ENCODE measurements around the gene RAD21L1. TPM values are rescaled to one million over a fixed set of nuclear protein-coding genes. Genes with fewer than 3 reads are reported as not detected.
"Not testable (repeated sequence)": the region's sequence is repeated elsewhere in the genome, so short reads cannot be mapped to it uniquely, and the experiment has no call there.

RAD21L1 gene
- total RNA-seq, 1 donor from 2014 or later, result not detected

DNA sequence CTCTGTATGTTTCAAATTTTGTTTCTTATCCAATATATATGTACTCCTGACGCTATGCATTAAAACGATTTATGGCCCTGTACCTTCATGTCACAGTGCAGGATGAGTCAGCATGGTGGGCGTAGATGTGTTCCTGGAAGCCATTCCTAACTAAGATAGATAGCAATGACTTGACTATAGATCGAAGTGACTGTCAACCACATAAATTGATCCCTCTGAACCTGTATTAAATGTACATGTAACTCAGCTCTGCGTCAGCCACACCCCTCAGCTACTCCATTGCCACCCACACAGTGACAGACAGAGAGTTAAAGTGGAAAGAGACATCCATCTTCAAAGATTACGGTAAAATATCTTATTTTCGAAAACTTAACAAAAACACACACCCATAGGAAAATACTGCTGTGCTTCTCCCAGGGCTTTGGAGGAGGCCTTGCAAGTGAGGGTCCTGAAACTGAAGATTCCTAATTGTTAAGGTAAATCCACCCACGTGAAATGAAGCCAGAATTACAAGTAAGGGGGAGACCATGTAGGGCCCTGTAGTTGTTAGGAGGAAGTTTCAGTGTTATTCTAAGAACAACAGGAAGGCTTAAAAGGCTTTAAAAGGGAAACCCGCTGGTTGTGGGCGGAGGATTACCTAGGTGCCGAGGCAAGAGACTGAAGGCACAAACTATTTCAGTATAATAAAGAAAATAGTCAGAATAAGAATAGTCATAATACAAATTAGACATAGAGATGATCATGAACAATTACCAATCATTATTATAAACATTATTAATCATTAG lies 10.3 kb upstream of the RAD21L1 start:
- peaks cover 47% of the 10 kb centered on the region for H3K27me3 Mint-ChIP-seq
- no peaks in the 10 kb centered on the region for H3K4me1 Mint-ChIP-seq (ENCODE audit: low read depth)
- H3K36me3 Mint-ChIP-seq (ENCODE audit: insufficient read depth), result no peaks in the 10 kb centered on the region
- H3K4me3 Mint-ChIP-seq (ENCODE audit: low read depth), result no peak overlapping the region
- no peak for DNase-seq (ENCODE audit: low spot score, unreplicated experiment)
- peaks cover 4% of the 10 kb centered on the region for H3K9me3 Mint-ChIP-seq (ENCODE audit: low read depth)
- no peak overlapping the region for H3K27ac Mint-ChIP-seq
- no peak for TF ChIP-seq CTCF (IDR thresholded peaks at IDR 0.05; ENCODE audit: unreplicated experiment)

DNA sequence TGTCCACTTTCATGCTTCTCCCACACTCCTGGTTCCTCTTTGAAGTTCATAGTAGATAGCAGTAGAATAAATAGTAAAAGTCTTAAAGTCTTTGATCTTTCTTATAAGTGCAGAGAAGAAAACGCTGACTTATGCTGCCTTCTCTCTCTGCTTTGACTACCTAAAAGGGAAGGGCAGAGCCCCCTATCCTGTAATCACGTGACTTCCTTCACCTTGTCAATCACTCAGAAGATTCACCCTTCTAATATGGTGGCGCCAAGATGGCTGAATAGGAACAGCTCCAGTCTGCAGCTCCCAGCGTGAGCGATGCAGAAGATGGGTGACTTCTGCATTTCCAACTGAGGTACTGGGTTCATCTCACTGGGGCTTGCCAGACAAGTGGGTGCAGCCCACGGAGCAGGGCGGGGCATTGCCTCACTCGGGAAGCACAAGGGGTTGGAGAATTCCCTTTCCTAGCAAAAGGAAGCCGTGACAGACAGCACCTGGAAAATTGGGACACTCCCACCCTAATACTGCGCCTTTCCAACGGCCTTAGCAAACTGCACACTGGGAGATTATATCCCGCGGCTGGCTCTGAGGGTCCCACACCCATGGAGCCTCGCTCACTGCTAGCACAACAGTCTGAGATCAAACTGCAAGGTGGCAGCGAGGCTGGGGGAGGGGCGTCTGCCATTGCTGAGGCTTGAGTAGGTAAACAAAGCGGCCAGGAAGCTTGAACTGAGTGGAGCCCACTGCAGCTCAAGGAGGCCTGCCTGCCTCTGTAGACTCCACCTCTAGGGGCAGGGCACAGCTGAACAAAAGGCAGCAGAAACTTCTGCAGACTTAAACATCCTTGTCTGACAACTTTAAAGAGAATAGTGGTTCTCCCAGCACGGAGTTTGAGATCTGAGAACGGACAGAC lies 9.1 kb upstream of the RAD21L1 start:
- H3K4me1 Mint-ChIP-seq (ENCODE audit: low read depth); H3K9me3 Mint-ChIP-seq (ENCODE audit: low read depth); H3K27ac Mint-ChIP-seq; H3K4me3 Mint-ChIP-seq (ENCODE audit: low read depth); DNase-seq (ENCODE audit: low spot score, unreplicated experiment); H3K36me3 Mint-ChIP-seq (ENCODE audit: insufficient read depth): not testable (repeated sequence)
- peaks cover 49% of the 10 kb centered on the region for H3K27me3 Mint-ChIP-seq

- H3K9me3 Mint-ChIP-seq (ENCODE audit: low read depth); H3K4me1 Mint-ChIP-seq (ENCODE audit: low read depth): not testable (repeated sequence)
- H3K27me3 Mint-ChIP-seq, result peaks cover 40% of the 10 kb centered on the region
These were observed 3.1 kb upstream of the RAD21L1 start for GRCh38 chr20:1222750-1223149.

GRCh38 chr20:1224205-1224890 lies 1.5 kb upstream of the RAD21L1 start:
- H3K27me3 Mint-ChIP-seq, result peaks cover 45% of the 10 kb centered on the region
- no peaks in the 10 kb centered on the region for H3K9me3 Mint-ChIP-seq (ENCODE audit: low read depth)
- no peaks in the 10 kb centered on the region for H3K36me3 Mint-ChIP-seq (ENCODE audit: insufficient read depth)
- no peak overlapping the region for H3K27ac Mint-ChIP-seq
- no peak overlapping the region for H3K4me3 Mint-ChIP-seq (ENCODE audit: low read depth)
- no peak for TF ChIP-seq CTCF (IDR thresholded peaks at IDR 0.05; ENCODE audit: unreplicated experiment)
- no peaks in the 10 kb centered on the region for H3K4me1 Mint-ChIP-seq (ENCODE audit: low read depth)
- DNase-seq (ENCODE audit: low spot score, unreplicated experiment), result no peak

More at GRCh38 chr20:1222750-1223149, 3.1 kb upstream of the RAD21L1 start:
- DNase-seq (ENCODE audit: low spot score, unreplicated experiment); H3K36me3 Mint-ChIP-seq (ENCODE audit: insufficient read depth); H3K27ac Mint-ChIP-seq; H3K4me3 Mint-ChIP-seq (ENCODE audit: low read depth): not testable (repeated sequence)

DNA sequence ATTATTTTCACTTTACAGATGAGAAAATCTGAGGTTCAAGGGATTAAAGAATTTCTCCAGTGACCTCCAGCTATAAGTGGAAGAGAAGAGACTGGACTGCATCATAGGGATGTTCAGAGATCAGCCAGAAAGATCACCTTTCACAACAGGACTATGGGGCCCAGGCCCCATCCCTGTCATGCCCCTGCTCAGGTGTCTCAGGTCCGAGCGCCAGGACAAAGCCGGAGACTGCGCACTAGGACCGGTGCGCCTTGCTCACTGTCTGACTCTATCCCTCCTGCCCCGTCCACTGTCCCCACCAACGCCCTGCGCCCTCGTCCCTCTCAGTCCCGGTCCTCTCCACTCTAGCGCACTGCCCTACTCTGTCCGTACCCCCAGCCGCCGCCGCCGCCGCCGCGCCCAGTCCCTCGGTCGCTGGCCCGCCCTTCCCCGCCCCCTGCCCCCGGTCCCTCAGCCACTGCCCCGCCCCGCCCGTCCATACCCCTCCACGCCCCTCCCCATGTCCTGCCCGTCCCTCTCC lies 521 bp upstream of the RAD21L1 start:
- peak overlapping the region; percentile 78 for H3K27ac Mint-ChIP-seq
- H3K36me3 Mint-ChIP-seq (ENCODE audit: insufficient read depth), result no peaks in the 10 kb centered on the region
- no peak for DNase-seq (ENCODE audit: low spot score, unreplicated experiment)
- H3K9me3 Mint-ChIP-seq (ENCODE audit: low read depth), result no peaks in the 10 kb centered on the region
- peak overlapping the region; percentile 81 for H3K4me3 Mint-ChIP-seq (ENCODE audit: low read depth)
- peaks cover 43% of the 10 kb centered on the region for H3K27me3 Mint-ChIP-seq
- TF ChIP-seq CTCF (IDR thresholded peaks at IDR 0.05; ENCODE audit: unreplicated experiment), result no peak
- H3K4me1 Mint-ChIP-seq (ENCODE audit: low read depth), result no peaks in the 10 kb centered on the region

- H3K4me1 Mint-ChIP-seq (ENCODE audit: low read depth), result no peaks in the 10 kb centered on the region
- peaks cover 36% of the 10 kb centered on the region for H3K27me3 Mint-ChIP-seq
- no peak overlapping the region for H3K27ac Mint-ChIP-seq
- no peaks in the 10 kb centered on the region for H3K36me3 Mint-ChIP-seq (ENCODE audit: insufficient read depth)
- H3K9me3 Mint-ChIP-seq (ENCODE audit: low read depth), result no peaks in the 10 kb centered on the region
- no peak for DNase-seq (ENCODE audit: low spot score, unreplicated experiment)
- no peak overlapping the region for H3K4me3 Mint-ChIP-seq (ENCODE audit: low read depth)
- no peak for TF ChIP-seq CTCF (IDR thresholded peaks at IDR 0.05; ENCODE audit: unreplicated experiment)
These were observed 3.7 kb downstream of the RAD21L1 start for GRCh38 chr20:1229541-1229940.
